Karpas-422 (cell line): ENCODE measurements around the gene ID1. TPM values are rescaled to one million over a fixed set of nuclear protein-coding genes. Genes with fewer than 3 reads are reported as not detected.
A peak's percentile ranks its signal among the peaks of the same experiment; 100 is the strongest.

ENCODE experiments used
- DNase-seq: peaks from one replicate; pipeline ENCODE4 v3.0.0-alpha.2; 2015
- H2AFZ ChIP-seq: fragments of 200-600 bp; sonication (generic); 2 replicates; pipeline ENCODE4 v1.6.1; 2014; ENCODE audit warnings: antibody characterized with exemption, low read length, mixed read lengths
- H3K27ac ChIP-seq: fragments of 200-600 bp; sonication (generic); 2 replicates; pipeline ENCODE4 v1.5.1; 2014; ENCODE audit warnings: mild to moderate bottlenecking, low read length, moderate library complexity
- H3K27me3 ChIP-seq: fragments of 200-600 bp; sonication (generic); 2 replicates; pipeline ENCODE4 v1.6.1; 2014; ENCODE audit warnings: low read length, mixed read lengths
- H3K36me3 ChIP-seq: fragments of 200-600 bp; sonication (generic); 2 replicates; pipeline ENCODE4 v1.6.1; 2014; ENCODE audit warnings: low read length, mixed read lengths; ENCODE audit not compliant: insufficient read depth
- H3K4me1 ChIP-seq: fragments of 200-600 bp; sonication (generic); 2 replicates; pipeline ENCODE4 v1.6.1; 2014; ENCODE audit warnings: mild to moderate bottlenecking, low read length, mixed read lengths
- H3K4me2 ChIP-seq: fragments of 200-600 bp; sonication (generic); 2 replicates; pipeline ENCODE4 v1.6.1; 2014; ENCODE audit warnings: low read length, low read depth, mild to moderate bottlenecking; ENCODE audit not compliant: poor library complexity, severe bottlenecking
- H3K4me3 ChIP-seq: fragments of 200-600 bp; sonication (generic); 2 replicates; pipeline ENCODE4 v1.5.1; 2014; ENCODE audit warnings: mild to moderate bottlenecking, antibody characterized with exemption, low read length, mixed read lengths
- H3K79me2 ChIP-seq: fragments of 200-600 bp; sonication (generic); 2 replicates; pipeline ENCODE4 v1.6.1; 2014; ENCODE audit warnings: mild to moderate bottlenecking, low read length, mixed read lengths
- H3K9ac ChIP-seq: fragments of 200-600 bp; sonication (generic); 2 replicates; pipeline ENCODE4 v1.6.0; 2014; ENCODE audit warnings: low read length
- H3K9me2 ChIP-seq: fragments of 200-600 bp; sonication (generic), shearing (Covaris generic); replicated peaks from 2 replicates; pipeline ENCODE4 v1.6.0; 2014; ENCODE audit warnings: mild to moderate bottlenecking, low read length, moderate library complexity; ENCODE audit not compliant: insufficient read depth
- H3K9me3 ChIP-seq: fragments of 300-700, 200-600 bp; sonication (generic); 2 replicates; pipeline ENCODE4 v1.6.1; 2014; ENCODE audit warnings: low read length, mixed read lengths
- H4K20me1 ChIP-seq: fragments of 200-600 bp; sonication (generic); 2 replicates; pipeline ENCODE4 v1.6.1; 2014; ENCODE audit warnings: mild to moderate bottlenecking, antibody characterized with exemption, low read length, low read depth; ENCODE audit not compliant: insufficient read depth
- total RNA-seq: library from RNA; depleted of rRNA; stranded (reverse); fragments of >200 nt; shearing (Covaris generic); gene quantifications from 2 replicates; pipeline ENCODE4 v1.2.3, GENCODE V29; 2014; ENCODE audit warnings: low replicate concordance

The ID1 gene
- total RNA-seq, 1 experiment from 2014 or later, result 5.0 TPM

DNA sequence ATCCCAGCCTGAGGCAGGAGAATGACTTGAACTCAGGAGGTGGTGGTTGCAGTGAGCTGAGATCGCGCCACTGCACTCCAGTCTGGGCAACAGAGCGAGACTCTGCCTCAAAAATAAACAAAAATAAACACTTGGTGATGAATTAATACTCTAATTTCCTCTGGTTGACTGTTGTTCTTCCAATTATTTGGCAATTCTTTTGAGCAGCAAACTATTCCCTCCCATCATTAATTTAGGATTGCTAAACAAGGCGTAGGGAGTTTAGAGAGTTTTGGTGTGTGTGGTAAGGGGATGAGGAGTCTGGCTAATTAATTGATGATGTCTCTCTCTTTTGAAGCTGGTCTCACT, 2.7 kb upstream of the ID1 start:
- Histone ChIP-seq H3K9me2 (no peaks in the 10 kb centered on the region), H3K9me3 (no peaks in the 10 kb centered on the region), H3K4me1 (peaks cover 19% of the 10 kb centered on the region), H3K9ac (no peak overlapping the region), H3K27me3 (no peaks in the 10 kb centered on the region), H4K20me1 (no peaks in the 10 kb centered on the region; the same call in 1 of the 2 replicates), H3K4me2 (no peak overlapping the region), H3K4me3 (no peak overlapping the region), H3K27ac (no peak overlapping the region), H3K79me2 (no peaks in the 10 kb centered on the region), H2AFZ (no peak overlapping the region), H3K36me3 (no peaks in the 10 kb centered on the region)
- no peak for DNase-seq

DNA sequence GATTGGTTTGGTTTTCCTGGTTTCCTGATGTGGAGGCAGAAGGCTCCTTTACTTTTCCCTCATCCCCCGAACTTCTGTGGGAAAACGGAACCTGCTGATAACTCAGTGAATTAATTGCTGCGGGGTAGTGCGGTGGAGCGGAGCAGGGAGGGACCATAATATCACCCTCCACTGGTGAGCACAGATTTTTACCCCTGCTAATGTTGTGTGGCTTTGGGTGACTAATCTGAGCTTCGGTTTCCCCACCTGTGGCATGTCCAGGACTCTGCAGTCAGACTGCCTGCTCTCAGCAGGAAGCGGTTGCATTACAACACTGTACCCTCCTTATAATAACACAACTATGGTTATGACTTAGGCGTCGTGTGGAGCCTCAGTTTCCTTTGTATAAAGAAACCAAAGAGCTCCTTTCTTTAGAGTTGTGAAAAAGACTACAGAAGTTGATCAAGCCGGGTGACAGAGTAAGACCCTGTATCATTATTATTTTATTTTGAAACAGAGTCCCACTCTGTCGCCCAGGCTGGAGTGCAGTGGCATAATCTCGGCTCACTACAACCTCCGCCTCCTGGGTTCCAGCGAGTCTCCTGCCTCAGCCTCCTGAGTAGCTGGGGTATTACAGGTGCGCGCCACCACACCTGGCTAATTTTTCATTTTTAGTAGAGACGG, 2.2 kb upstream of the ID1 start:
- H3K9me2 ChIP-seq, result no peaks in the 10 kb centered on the region
- no peak overlapping the region for H3K27ac ChIP-seq
- H3K36me3 ChIP-seq, result no peaks in the 10 kb centered on the region
- H3K4me2 ChIP-seq, result no peak overlapping the region
- H3K27me3 ChIP-seq, result no peaks in the 10 kb centered on the region
- no peak for DNase-seq
- H2AFZ ChIP-seq, result no peak overlapping the region
- H3K9ac ChIP-seq, result no peak overlapping the region
- H3K9me3 ChIP-seq, result no peaks in the 10 kb centered on the region
- H3K4me1 ChIP-seq, result peaks cover 19% of the 10 kb centered on the region
- H3K4me3 ChIP-seq, result no peak overlapping the region
- no peaks in the 10 kb centered on the region for H3K79me2 ChIP-seq
- H4K20me1 ChIP-seq, result no peaks in the 10 kb centered on the region; the same call in 1 of the 2 replicates

DNA sequence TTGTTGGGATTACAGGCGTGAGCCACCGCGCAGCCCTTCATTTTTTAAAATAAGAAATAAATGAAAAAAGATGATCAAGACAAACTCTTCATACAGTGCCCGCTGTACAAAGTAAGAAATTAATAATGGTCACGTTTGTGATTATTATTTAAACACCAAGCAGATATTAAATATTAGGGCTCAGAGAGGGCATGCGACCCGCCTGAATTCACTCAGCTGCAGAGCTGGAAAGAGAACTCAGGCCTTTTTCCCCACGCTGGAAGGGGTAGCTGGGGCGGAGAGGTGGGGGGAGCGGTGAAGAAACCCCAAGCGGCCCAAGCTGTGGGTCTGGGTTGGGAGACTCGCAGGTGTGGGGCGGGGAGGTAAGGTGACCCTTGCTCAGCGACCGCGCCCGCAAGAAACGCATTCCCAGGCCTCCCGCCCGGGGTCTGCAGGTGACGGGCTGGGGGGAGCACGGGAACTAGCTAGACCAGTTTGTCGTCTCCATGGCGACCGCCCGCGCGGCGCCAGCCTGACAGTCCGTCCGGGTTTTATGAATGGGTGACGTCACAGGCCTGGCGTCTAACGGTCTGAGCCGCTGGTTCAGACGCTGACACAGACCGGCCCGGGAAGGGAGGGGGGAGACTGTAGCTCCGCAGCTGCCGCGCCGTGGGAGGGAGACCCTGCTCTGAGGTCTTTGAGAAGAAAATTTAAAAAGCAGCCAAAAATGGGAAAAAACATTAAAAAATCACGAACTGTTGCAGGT, 1.1 kb upstream of the ID1 start:
- Histone ChIP-seq H3K9me3 (no peaks in the 10 kb centered on the region), H4K20me1 (no peaks in the 10 kb centered on the region; the same call in 1 of the 2 replicates), H3K4me3 (peak overlapping the region; percentile 79), H3K4me1 (peaks cover 19% of the 10 kb centered on the region), H3K79me2 (no peaks in the 10 kb centered on the region), H3K27me3 (no peaks in the 10 kb centered on the region), H3K9me2 (no peaks in the 10 kb centered on the region), H3K36me3 (no peaks in the 10 kb centered on the region), H3K4me2 (peak overlapping the region; percentile 98), H3K27ac (no peak overlapping the region), H2AFZ (peak overlapping the region; percentile 99; the same call in 1 of the 2 replicates), H3K9ac (peak overlapping the region; percentile 49)
- peak; percentile 86 for DNase-seq

GRCh38 chr20:31604567-31605030, 490 bp upstream of the ID1 start:
- Histone ChIP-seq H3K4me3 (peak overlapping the region; percentile 79), H2AFZ (peak overlapping the region; percentile 99; the same call in 1 of the 2 replicates), H3K9ac (peak overlapping the region; percentile 49), H4K20me1 (no peaks in the 10 kb centered on the region; the same call in 1 of the 2 replicates), H3K27ac (no peak overlapping the region), H3K9me2 (no peaks in the 10 kb centered on the region), H3K79me2 (no peaks in the 10 kb centered on the region), H3K36me3 (no peaks in the 10 kb centered on the region), H3K4me1 (peaks cover 19% of the 10 kb centered on the region), H3K9me3 (no peaks in the 10 kb centered on the region), H3K27me3 (no peaks in the 10 kb centered on the region), H3K4me2 (peak overlapping the region; percentile 98)
- DNase-seq, result no peak

GRCh38 chr20:31605902-31606803, 1.1 kb downstream of the ID1 start:
- H3K36me3 ChIP-seq, result no peaks in the 10 kb centered on the region
- no peak overlapping the region for H3K27ac ChIP-seq
- H3K4me2 ChIP-seq, result peak overlapping the region; percentile 98
- DNase-seq, result no peak
- no peaks in the 10 kb centered on the region for H3K27me3 ChIP-seq
- no peaks in the 10 kb centered on the region for H3K9me2 ChIP-seq
- no peaks in the 10 kb centered on the region for H3K79me2 ChIP-seq
- no peak overlapping the region for H2AFZ ChIP-seq
- no peak overlapping the region for H3K9ac ChIP-seq
- peaks cover 19% of the 10 kb centered on the region for H3K4me1 ChIP-seq
- H4K20me1 ChIP-seq, result no peaks in the 10 kb centered on the region; the same call in 1 of the 2 replicates
- peak overlapping the region; percentile 79; the same call in 1 of the 2 replicates for H3K4me3 ChIP-seq
- no peaks in the 10 kb centered on the region for H3K9me3 ChIP-seq

DNA sequence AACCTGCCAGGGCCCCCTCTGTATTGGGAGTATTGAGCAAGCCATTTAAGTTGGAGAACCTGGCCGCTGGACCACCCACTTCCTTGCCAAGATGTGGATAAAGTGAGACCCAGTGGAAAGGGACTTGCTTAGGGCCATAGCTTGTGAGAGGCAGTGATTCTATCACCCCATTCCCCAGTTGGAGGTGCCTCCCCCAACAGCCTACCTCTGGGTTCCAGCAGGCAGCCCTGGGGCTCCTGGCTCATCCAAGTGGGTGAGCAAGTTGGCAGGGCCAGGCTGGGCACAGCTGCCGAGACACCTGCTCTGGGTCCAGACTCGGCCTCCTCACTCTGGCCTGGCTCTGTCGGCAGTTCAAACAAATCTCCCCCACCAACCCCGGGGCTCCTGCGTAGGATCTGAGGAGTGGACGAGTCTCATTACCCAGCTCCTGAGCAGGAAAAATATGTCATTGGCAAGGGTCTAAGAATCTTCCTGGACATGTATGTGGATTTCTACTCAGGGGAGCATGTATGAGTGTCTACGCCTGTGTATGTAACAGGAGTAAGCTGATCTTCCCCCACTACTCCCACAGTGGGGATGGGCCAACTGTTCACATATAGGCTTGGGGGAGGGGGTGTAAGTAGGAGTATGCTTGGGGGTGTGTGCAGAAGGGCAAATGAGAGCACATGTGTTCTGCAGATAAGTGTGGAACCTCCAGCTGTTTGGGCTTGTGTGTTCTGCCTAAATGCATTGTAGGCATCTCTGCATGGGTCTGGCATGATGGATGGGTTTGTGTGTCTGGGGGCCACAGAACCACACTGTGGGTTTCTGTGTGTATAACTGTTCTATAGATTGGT, 1.9 kb downstream of the ID1 start:
- Histone ChIP-seq H4K20me1 (no peaks in the 10 kb centered on the region; the same call in 1 of the 2 replicates), H3K4me1 (peaks cover 19% of the 10 kb centered on the region), H3K9ac (no peak overlapping the region), H3K4me3 (no peak overlapping the region), H3K36me3 (no peaks in the 10 kb centered on the region), H2AFZ (no peak overlapping the region), H3K9me2 (no peaks in the 10 kb centered on the region), H3K27ac (no peak overlapping the region), H3K79me2 (no peaks in the 10 kb centered on the region), H3K9me3 (no peaks in the 10 kb centered on the region), H3K27me3 (no peaks in the 10 kb centered on the region), H3K4me2 (no peak overlapping the region)
- no peak for DNase-seq

- Histone ChIP-seq H4K20me1 (no peaks in the 10 kb centered on the region; the same call in 1 of the 2 replicates), H2AFZ (no peak overlapping the region), H3K79me2 (no peaks in the 10 kb centered on the region), H3K4me3 (no peak overlapping the region), H3K27ac (no peak overlapping the region), H3K9me2 (no peaks in the 10 kb centered on the region), H3K27me3 (no peaks in the 10 kb centered on the region), H3K36me3 (no peaks in the 10 kb centered on the region), H3K4me2 (no peak overlapping the region), H3K9me3 (no peaks in the 10 kb centered on the region), H3K9ac (no peak overlapping the region), H3K4me1 (peaks cover 21% of the 10 kb centered on the region)
- no peak for DNase-seq
These were observed 2.7 kb downstream of the ID1 start for GRCh38 chr20:31607640-31608250.
